Activated CD4-positive, alpha-beta T cell treated with anti-CD3 and anti-CD28 coated beads for 36 hours (primary cell): ENCODE data around the gene RPL23. TPM values are rescaled to one million over a fixed set of nuclear protein-coding genes. Genes with fewer than 3 reads are reported as not detected.

Experiments used
- ATAC-seq: fragments of 200-7000 bp; cut with Tn5 transposase; one replicate; pipeline ENCODE4 v1.10.0; 2021; ENCODE audit warnings: mild to moderate bottlenecking, moderate library complexity
- CTCF ChIA-PET: fragments of 350-600 bp; sonication (Branson Sonifier 250); formaldehyde crosslinking; loops from one replicate; lab custom pipeline; 2021; ENCODE audit warnings: antibody characterized with exemption; lab: Charles Lee
- POLR2A ChIA-PET: fragments of 350-600 bp; sonication (Branson Sonifier 250); formaldehyde crosslinking; loops from one replicate; lab custom pipeline; 2021; ENCODE audit warnings: antibody characterized with exemption, inconsistent platforms; lab: Charles Lee
- DNase-seq: peaks from one replicate; pipeline ENCODE4 v3.0.0-alpha.2; 2020
- H3K27ac Mint-ChIP-seq: one replicate; pipeline ENCODE4 v1.8.0; 2021; ENCODE audit warnings: mixed read lengths
- H3K27me3 Mint-ChIP-seq: one replicate; pipeline ENCODE4 v1.8.0; 2021; ENCODE audit warnings: mixed read lengths
- H3K36me3 Mint-ChIP-seq: one replicate; pipeline ENCODE4 v1.8.0; 2021; ENCODE audit warnings: low read depth, mixed read lengths
- H3K4me1 Mint-ChIP-seq: one replicate; pipeline ENCODE4 v1.8.0; 2021; ENCODE audit warnings: mixed read lengths
- H3K4me3 Mint-ChIP-seq: one replicate; pipeline ENCODE4 v1.8.0; 2021; ENCODE audit warnings: mild to moderate bottlenecking, moderate library complexity, mixed read lengths
- H3K9me3 Mint-ChIP-seq: one replicate; pipeline ENCODE4 v1.8.0; 2021; ENCODE audit warnings: low read depth, mixed read lengths
- intact Hi-C, 2 experiments: fragments of 100-400 bp; cut with DNase I in 1 of 2; cut with micrococcal nuclease in 1 of 2; formaldehyde crosslinking; loops; one replicate each; pipeline versions ENCODE4 v1.14.2 to v1.15.1; 2022 to 2024; cut with DNase I, micrococcal nuclease
- total RNA-seq, 2 experiments: library from RNA; stranded (reverse); gene quantifications; one replicate each; pipeline ENCODE4 v1.2.3, GENCODE V29; 2021

The RPL23 gene
- total RNA-seq, 2 experiments from 2014 or later = 1,886 to 1,896 TPM

DNA sequence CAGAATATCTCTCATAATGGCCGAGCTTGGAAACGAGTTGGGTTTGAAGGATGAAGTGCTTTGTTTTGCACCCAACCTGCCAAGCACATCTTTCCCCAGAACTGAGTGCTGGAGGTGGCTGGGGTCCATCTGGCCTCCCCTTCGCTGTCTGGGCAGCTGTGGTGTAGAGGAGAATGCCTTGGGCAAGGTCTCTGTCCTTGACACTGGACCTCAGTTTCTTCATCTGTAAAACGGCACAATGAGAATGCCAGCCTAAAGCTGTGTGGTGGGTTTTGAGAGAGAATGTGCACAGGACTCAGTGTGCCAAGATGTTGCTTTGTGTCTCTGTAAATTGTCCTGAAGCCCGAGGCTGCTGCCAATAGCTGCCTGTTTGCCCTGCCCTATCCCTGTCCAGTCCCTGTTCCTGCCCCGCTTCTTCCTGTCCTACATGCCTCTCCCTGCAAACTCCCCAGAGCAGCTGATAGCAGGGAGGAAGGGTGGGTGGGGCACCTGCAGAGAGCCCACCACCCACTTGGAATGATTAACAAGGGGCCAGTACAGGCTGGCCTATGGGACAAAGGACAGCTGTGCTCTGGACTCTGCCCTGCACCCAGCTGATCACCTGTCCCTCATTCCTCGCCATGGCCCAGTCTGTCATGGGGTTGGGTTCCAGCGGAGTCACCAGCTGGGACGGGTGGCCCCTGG, 31.7 kb upstream of the RPL23 start:
- H3K27me3 Mint-ChIP-seq = no peaks in the 10 kb centered on the region
- intact Hi-C loops = no loop called here
- ChIA-PET CTCF (interaction anchor here (0.5 to 2.3 kb wide), 7 partner anchors 8 to 1382 kb away, joined by 3 to 10 read pairs (median 3); partner anchors contain the start of gene LASP1), POLR2A (interaction anchor here (1.4 kb wide), 1 partner anchor 14 kb away, joined by 4 read pairs; no protein-coding TSS in a partner anchor)
- peaks cover 90% of the 10 kb centered on the region for H3K4me1 Mint-ChIP-seq
- ATAC-seq (no peak), DNase-seq (no peak)
- no peaks in the 10 kb centered on the region for H3K9me3 Mint-ChIP-seq
- H3K27ac Mint-ChIP-seq = peak overlapping the region; percentile 65
- H3K4me3 Mint-ChIP-seq = no peak overlapping the region
- peaks cover 54% of the 10 kb centered on the region for H3K36me3 Mint-ChIP-seq

DNA sequence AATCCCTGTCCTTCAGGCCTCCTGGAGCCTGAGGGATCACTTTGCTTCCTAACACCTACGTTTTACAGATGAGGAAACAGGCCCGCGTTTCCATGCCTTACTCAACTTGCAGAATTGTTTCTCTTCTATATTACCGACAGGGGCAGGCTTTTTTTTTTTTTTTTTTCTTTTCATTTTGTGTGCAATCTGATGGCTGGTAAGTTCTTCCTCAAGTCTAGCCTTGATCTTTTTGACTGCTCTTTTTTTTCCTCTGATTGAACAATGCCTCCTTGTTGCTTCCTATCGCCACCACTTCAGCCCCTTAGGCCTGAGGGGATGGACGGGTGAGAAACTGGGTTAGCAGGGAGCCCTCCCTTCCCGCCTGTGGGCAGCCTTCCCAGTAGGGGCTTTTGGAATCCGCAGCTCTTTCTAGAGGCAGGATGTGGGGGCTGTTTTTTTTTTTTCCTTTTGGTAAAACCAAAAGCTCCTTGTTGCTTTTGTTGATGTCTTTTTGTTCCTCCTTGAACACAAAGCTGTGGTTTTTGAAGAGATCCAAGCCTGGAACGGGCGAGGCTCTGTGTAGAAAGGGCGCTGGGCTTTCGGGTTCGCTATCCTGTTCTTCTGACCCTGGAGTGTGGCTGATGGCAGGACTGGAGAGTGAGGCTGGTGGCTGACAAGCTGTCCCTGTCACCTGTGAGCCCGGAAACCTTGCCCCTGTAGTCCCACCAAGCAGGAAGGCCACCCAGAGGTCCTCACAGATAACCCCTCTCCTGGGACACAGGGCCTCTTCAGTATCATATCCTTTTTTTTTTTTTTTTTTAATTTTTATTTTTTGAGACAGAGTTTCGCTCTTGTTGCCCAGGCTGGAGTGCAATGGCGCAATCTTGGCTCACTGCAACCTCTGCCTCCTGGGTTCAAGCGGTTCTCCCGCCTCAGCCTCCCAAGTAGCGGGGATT, 30.3 kb upstream of the RPL23 start:
- POLR2A ChIA-PET = interaction anchor here (0.6 to 1.4 kb wide), 3 partner anchors 8 to 13 kb away, joined by 3 to 5 read pairs (median 4); no protein-coding TSS in a partner anchor
- H3K4me1 Mint-ChIP-seq = peaks cover 88% of the 10 kb centered on the region
- peaks cover 55% of the 10 kb centered on the region for H3K36me3 Mint-ChIP-seq
- ATAC-seq (peak; percentile 42), DNase-seq (peak; percentile 45)
- peak overlapping the region; percentile 67 for H3K4me3 Mint-ChIP-seq
- H3K27ac Mint-ChIP-seq = peak overlapping the region; percentile 94
- CTCF ChIA-PET = interaction anchor here (0.6 to 2.5 kb wide), 4 partner anchors 10 to 99 kb away, joined by 3 to 8 read pairs (median 6); partner anchors contain the start of gene LASP1
- no peaks in the 10 kb centered on the region for H3K9me3 Mint-ChIP-seq
- no peaks in the 10 kb centered on the region for H3K27me3 Mint-ChIP-seq
- intact Hi-C loops = no loop called here

- ATAC-seq (no peak), DNase-seq (no peak)
- POLR2A ChIA-PET = no interaction called here
- peak overlapping the region; percentile 67 for H3K4me3 Mint-ChIP-seq
- CTCF ChIA-PET = interaction anchor here (1.0 to 2.5 kb wide), 3 partner anchors 13 to 282 kb away, joined by 3 to 8 read pairs (median 3); partner anchors contain the start of gene LASP1
- H3K27me3 Mint-ChIP-seq = no peaks in the 10 kb centered on the region
- peaks cover 60% of the 10 kb centered on the region for H3K36me3 Mint-ChIP-seq
- peak overlapping the region; percentile 88 for H3K27ac Mint-ChIP-seq
- H3K9me3 Mint-ChIP-seq = no peaks in the 10 kb centered on the region
- H3K4me1 Mint-ChIP-seq = peaks cover 90% of the 10 kb centered on the region
- intact Hi-C loops = no loop called here
Measured at GRCh38 chr17:38882870-38883269, 29.3 kb upstream of the RPL23 start.

- Mint-ChIP-seq H3K36me3 (peaks cover 61% of the 10 kb centered on the region), H3K27ac (peak overlapping the region; percentile 88), H3K27me3 (no peaks in the 10 kb centered on the region), H3K4me1 (peaks cover 91% of the 10 kb centered on the region), H3K9me3 (no peaks in the 10 kb centered on the region), H3K4me3 (peak overlapping the region; percentile 31)
- DNase-seq (peak; percentile 74), ATAC-seq (peak; percentile 42)
- CTCF ChIA-PET = interaction anchor here (0.6 to 2.5 kb wide), 13 partner anchors 10 to 1015 kb away, joined by 3 to 8 read pairs (median 3); partner anchors contain the start of genes LASP1, LASP1NB and PIP4K2B
- POLR2A ChIA-PET = interaction anchor here (0.6 to 1.0 kb wide), 2 partner anchors 9 to 13 kb away, joined by 3 to 5 read pairs; no protein-coding TSS in a partner anchor
- intact Hi-C loops = loop anchor here in 1 of 2 experiments (1.0 kb wide), 1 partner anchor 10 kb away; no protein-coding TSS in a partner anchor
Measured at GRCh38 chr17:38881600-38882191, 28.2 kb upstream of the RPL23 start.

GRCh38 chr17:38879878-38880665, 26.6 kb upstream of the RPL23 start:
- H3K4me3 Mint-ChIP-seq = no peak overlapping the region
- intact Hi-C loops = no loop called here

GRCh38 chr17:38877130-38877851, 23.8 kb upstream of the RPL23 start:
- Mint-ChIP-seq H3K4me1 (peaks cover 93% of the 10 kb centered on the region), H3K27me3 (no peaks in the 10 kb centered on the region), H3K9me3 (no peaks in the 10 kb centered on the region), H3K4me3 (peak overlapping the region; percentile 6), H3K36me3 (peaks cover 42% of the 10 kb centered on the region), H3K27ac (peak overlapping the region; percentile 65)
- DNase-seq (peak; percentile 59), ATAC-seq (peak; percentile 57)
- CTCF ChIA-PET = interaction anchor here (0.5 to 1.3 kb wide), 5 partner anchors 8 to 290 kb away, joined by 3 to 4 read pairs (median 3); no protein-coding TSS in a partner anchor
- POLR2A ChIA-PET = interaction anchor here (0.6 to 1.1 kb wide), 2 partner anchors 9 to 21 kb away, joined by 4 to 7 read pairs; no protein-coding TSS in a partner anchor
- intact Hi-C loops = no loop called here

More at GRCh38 chr17:38879878-38880665, 26.6 kb upstream of the RPL23 start:
- POLR2A ChIA-PET = no interaction called here
- no peaks in the 10 kb centered on the region for H3K9me3 Mint-ChIP-seq
- no peak for DNase-seq
- peak overlapping the region; percentile 75 for H3K27ac Mint-ChIP-seq
- no peak for ATAC-seq
- H3K4me1 Mint-ChIP-seq = peaks cover 90% of the 10 kb centered on the region
- CTCF ChIA-PET = interaction anchor here (1.5 to 1.9 kb wide), 2 partner anchors 12 to 21 kb away, joined by 4 to 6 read pairs; no protein-coding TSS in a partner anchor
- peaks cover 58% of the 10 kb centered on the region for H3K36me3 Mint-ChIP-seq
- H3K27me3 Mint-ChIP-seq = no peaks in the 10 kb centered on the region

DNA sequence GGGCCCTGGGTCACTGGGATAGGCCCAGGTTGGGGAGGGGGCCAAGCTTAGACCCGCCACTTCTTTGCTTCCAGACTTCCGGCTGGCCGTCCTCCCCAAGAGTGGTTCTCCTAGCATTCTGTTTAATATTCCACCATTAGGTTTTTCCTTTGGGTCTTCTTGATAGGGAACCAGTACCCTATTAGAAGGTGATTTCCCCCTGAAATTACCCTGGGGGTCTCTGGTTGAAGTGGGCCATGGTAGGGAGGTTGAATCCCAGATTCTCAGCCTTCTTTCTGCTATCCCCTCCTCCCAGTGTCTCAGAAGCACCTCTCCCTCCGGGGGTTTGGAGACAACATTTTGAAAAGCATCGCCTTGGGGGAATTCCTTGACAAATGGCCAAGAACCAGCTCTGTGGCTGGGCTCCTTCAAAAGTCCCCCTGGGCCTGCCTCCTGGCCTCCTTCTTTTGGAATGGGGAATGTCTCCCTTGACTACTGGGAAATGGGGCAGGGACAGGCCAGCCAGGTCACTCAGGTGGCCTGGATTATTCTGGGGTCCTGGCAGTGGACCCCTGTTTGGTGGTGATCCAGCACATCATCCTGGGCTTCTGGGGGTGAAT, 22.1 kb upstream of the RPL23 start:
- Mint-ChIP-seq H3K4me1 (peaks cover 86% of the 10 kb centered on the region), H3K9me3 (no peaks in the 10 kb centered on the region), H3K36me3 (peaks cover 34% of the 10 kb centered on the region), H3K27me3 (no peaks in the 10 kb centered on the region), H3K4me3 (no peak overlapping the region), H3K27ac (peak overlapping the region; percentile 47)
- CTCF ChIA-PET = interaction anchor here (1.1 kb wide), 1 partner anchor 50 kb away, joined by 3 read pairs; the partner anchor contains the start of gene CWC25
- POLR2A ChIA-PET = interaction anchor here (0.7 kb wide), 1 partner anchor 30 kb away, joined by 3 read pairs; no protein-coding TSS in a partner anchor
- ATAC-seq = no peak
- DNase-seq = no peak
- intact Hi-C loops = no loop called here

DNA sequence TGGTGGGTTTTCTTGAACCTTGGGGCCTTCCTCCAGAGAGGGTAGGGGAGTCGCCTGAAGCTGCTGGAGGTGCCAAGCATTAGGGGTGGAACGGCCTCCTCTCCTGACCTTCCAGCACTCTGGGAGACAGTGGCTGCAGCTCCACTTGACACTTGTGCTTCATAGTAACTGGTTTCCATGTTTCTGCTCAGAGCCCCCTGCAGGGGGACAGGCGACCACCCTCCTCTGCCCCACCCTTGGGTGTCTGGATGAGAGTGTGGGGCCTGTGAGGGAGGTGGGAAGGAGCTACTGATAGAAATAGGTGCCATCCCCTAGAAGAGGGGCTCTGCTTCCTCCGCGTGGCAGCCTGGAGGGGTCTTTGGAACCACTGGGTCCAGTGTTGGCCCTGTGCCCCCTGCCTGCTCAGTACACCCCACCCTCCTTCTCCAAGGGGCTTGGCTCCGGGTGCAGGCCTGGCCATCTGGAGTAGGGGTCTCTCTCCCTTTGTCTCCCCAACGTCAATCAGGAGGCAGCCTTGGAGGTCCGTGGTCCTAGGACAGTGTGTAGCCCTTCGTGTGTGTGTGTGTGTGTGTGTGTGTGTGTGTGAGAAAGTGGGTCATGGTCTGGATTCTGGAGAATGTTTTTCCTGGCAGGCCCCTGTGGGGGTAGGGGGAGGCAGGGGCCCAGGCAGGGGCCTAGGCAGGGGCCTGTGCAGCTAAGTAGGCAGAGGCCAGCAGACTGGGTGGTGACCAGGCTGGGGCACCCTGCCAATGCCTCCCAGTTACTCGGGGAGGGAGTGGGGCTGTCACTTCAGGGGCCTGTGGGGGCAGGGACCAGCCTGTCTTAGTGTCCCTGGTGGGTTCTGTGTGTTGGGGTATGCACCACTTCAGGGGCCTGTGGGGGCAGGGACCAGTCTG, 21.2 kb upstream of the RPL23 start:
- ATAC-seq (no peak), DNase-seq (no peak)
- intact Hi-C loops = loop anchor here (5.0 kb wide), 6 partner anchors 68 to 528 kb away; partner anchors contain the start of genes CACNB1 (in 1 of the 2), FBXL20 (in 1 of the 2), FBXO47 (in 1 of the 2) and PSMB3 (in 1 of the 2)
- no peak overlapping the region for H3K4me3 Mint-ChIP-seq
- peaks cover 29% of the 10 kb centered on the region for H3K36me3 Mint-ChIP-seq
- ChIA-PET CTCF (interaction anchor here (0.6 to 2.1 kb wide), 2 partner anchors 29 to 51 kb away, joined by 3 to 5 read pairs; no protein-coding TSS in a partner anchor), POLR2A (no interaction called here)
- no peaks in the 10 kb centered on the region for H3K27me3 Mint-ChIP-seq
- H3K4me1 Mint-ChIP-seq = peaks cover 78% of the 10 kb centered on the region
- H3K27ac Mint-ChIP-seq = peak overlapping the region; percentile 53
- H3K9me3 Mint-ChIP-seq = no peaks in the 10 kb centered on the region
